HG02870 (cell line): ENCODE results near the gene FBXW11.

Experiments used
- ATAC-seq: cut with Tn5 transposase; IDR thresholded peaks from one replicate; pipeline ENCODE4 v1.9.1; 2021; ENCODE audit warnings: mild to moderate bottlenecking, moderate library complexity; ENCODE audit not compliant: unreplicated experiment

The FBXW11 gene

GRCh38 chr5:171813813-171814490, 192.5 kb downstream of the FBXW11 start:
- ATAC-seq: no peak

GRCh38 chr5:171813270-171813669, 193.2 kb downstream of the FBXW11 start:
- ATAC-seq: no peak
